AG09319 (cell line): ENCODE results near the gene BTF3.

Source experiments
- DNase-seq: peaks from one replicate; pipeline ENCODE4 v3.0.0-alpha.2; 2010; ENCODE audit warnings: low read depth; ENCODE audit errors: extremely low read depth
- TF ChIP-seq, protein P1 (sequence below): IDR thresholded peaks from 2 replicates; pipeline ENCODE4 v1.5.1; 2011; ENCODE audit warnings: low read depth, mild to moderate bottlenecking, inconsistent platforms, low read length, moderate library complexity

Gene BTF3

DNA sequence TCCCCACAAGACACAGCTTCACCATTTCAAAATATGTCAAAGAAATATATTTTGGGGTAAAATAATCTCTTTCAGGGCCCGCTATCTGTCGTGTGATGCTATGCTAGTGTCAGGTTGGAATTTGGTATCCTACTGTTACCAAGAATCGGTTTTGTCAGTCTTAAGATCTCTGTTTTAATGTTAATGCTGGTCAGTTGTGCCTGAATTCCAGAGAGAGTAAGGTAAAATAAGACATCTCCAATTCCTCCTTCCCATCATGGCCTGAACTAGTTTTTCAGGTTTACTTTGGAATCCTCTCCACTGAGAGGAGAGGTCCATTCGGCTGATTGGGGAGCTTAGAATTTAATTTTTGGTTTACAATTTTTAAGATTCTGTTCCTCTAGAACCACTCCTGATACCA lies 10.4 kb upstream of the BTF3 start:
- TF ChIP-seq, protein P1, sequence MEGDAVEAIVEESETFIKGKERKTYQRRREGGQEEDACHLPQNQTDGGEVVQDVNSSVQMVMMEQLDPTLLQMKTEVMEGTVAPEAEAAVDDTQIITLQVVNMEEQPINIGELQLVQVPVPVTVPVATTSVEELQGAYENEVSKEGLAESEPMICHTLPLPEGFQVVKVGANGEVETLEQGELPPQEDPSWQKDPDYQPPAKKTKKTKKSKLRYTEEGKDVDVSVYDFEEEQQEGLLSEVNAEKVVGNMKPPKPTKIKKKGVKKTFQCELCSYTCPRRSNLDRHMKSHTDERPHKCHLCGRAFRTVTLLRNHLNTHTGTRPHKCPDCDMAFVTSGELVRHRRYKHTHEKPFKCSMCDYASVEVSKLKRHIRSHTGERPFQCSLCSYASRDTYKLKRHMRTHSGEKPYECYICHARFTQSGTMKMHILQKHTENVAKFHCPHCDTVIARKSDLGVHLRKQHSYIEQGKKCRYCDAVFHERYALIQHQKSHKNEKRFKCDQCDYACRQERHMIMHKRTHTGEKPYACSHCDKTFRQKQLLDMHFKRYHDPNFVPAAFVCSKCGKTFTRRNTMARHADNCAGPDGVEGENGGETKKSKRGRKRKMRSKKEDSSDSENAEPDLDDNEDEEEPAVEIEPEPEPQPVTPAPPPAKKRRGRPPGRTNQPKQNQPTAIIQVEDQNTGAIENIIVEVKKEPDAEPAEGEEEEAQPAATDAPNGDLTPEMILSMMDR: no peak
- no peak for DNase-seq

DNA sequence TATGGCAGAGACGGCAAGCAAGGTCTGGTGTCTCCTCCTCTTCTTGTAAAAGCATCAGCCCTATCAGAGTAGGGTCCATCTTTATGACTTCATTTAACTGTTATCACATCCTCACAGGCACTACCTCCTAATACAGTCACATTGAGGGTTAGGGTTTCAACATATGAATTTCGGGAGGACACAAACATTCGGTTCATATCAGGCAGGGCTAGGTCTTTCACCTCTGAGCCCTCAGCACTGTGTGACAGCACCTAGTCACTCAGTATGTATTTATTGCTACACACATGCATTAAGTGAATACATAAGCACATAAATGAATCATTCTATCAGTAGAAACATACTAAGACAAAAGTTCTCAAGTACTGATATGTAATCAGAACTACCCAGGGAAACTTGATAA lies 9.4 kb upstream of the BTF3 start:
- TF ChIP-seq, protein P1: no peak
- no peak for DNase-seq

DNA sequence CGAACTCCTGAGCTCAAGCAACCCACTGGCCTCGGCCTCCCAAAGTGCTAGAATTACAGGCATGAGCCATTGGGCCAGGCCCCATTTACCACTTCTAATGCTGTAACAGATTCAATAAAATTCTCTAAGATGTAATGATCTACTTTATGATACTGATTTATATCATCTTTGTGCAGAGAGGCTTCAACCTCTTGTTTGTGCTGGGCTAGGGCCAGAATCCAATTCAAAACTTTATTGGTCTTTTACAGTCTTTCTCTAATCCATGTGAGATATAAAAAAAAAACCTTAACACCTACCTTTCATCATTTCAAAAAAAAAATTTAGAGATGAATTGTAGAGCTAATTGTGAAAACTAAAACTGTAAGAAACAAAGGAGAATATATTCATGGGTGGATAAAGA lies 8.2 kb upstream of the BTF3 start:
- no peak for DNase-seq
- TF ChIP-seq, protein P1: no peak

DNA sequence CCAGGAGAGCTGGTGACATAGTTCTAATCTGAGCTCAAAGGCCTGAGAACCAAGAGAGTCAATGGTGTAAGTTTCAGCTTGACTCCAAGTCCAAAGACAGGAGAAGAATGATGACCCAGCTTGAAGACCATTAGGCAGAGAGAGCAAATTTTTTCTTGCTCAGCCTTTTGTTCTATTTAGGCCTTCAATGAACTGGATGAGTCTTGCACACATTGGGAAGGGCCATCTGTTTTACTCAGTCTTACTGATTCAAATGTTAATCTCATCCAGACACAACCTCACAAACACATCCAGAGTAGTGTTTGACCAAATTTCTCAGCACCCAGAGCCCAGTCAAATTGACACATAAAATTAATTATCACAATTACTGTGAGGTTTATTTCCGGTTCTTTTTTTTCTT lies 7.1 kb upstream of the BTF3 start:
- no peak for DNase-seq
- TF ChIP-seq, protein P1: no peak

DNA sequence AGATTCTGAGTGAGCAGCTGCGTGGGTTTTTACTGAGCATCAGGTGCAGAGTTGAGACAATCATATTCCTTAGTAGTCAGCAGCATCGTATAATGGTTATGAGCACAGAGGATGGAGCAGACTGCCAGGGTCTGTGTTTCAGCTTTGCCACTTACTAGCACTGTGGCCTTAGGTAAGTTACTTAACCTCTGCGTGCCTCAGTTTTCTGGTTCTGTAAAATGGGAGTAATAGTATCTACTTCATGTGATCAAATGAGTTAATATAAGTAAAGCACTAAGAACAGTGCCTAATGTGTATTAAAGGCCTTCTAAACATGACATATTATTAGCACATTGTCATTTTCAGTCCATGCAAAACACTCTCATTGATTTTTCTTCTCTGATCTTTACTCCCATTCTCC lies 4.8 kb upstream of the BTF3 start:
- DNase-seq: no peak
- TF ChIP-seq, protein P1: no peak

DNA sequence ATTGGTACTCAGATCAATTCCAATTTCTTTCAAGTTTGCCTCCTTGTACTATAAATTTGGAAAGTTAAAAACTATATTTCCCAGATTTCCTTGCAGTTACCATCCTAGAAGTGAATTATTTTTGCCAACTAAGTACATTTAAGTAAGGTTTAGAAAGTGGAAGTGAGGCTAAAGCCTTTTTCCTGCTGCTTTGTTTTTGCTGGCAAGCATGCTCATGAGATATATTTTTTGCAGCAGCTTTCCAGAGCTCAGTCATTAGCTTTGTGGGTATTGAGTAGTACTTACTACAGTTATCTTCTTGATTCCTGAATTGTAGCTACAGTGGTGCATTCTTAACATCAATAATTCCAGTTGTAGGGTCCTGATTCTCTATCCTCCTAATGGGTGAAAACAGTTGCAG lies 3.5 kb upstream of the BTF3 start:
- DNase-seq: no peak
- TF ChIP-seq, protein P1: no peak

DNA sequence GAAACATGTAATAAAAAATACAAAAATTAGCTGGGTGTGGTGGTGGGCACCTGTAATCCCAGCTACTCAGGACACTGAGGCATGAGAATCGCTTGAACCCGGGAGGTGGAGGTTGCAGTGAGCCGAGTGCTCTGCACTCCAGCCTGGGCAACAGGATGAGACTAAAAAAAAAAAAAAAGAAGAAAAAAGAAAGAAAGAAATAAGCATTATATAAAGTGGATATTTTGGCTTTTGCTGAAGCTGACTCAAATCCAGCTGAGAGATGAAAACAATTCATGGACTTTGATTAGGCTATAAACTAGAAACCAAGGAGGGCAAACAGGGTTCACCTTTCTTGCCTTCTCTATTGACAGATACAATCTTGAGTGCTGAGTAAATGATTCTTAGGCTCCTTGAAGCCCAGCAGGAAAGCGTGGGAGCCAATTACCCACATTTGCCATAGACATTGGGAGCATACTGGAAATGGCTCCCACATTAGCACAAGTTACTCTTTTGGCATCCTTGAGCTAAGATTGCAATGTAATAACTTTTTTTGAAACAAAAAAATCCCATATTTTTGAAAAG lies 2.4 kb upstream of the BTF3 start:
- TF ChIP-seq, protein P1: no peak
- DNase-seq: no peak
